Loucy (cell line): ENCODE results near the gene PSMA8.

Experiments
- CTCF ChIP-seq: fragments of 200-600 bp; sonication (generic); conservative IDR thresholded peaks from 2 replicates; pipeline ENCODE4 v1.5.1; 2014; ENCODE audit warnings: mild to moderate bottlenecking, antibody characterized with exemption, low read length
- EZH2phosphoT487 ChIP-seq: fragments of 200-600 bp; IDR thresholded peaks from 2 replicates; pipeline ENCODE4 v1.6.1; 2018; ENCODE audit warnings: antibody characterized with exemption, mild to moderate bottlenecking, moderate library complexity, borderline replicate concordance

DNA sequence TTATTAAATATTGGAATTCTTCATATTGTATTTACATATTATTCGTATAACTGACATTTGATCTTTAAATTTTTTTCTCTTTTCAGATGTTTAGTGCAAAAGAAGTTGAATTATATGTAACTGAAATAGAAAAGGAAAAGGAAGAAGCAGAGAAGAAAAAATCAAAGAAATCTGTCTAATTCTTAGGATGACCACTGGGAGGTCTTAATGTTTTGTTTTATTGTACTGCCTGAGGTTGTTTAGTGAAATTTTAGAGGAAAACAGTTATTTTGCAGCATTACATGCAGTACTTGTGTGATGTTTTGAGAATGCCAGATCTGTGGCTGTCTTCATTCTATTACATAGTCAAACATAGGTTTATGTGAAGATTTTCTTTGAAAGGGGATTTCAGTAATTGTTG lies 58.6 kb downstream of the PSMA8 start:
- TF ChIP-seq CTCF (peak; percentile 39), EZH2phosphoT487 (no peak)
